T-helper 1 cell treated with Interleukin-12 subunit alpha and Interleukin-12 subunit beta and Interleukin-4 antibody, amounts not matched to agents 30 μg/mL and 1 μg/mL, for 36 hours (primary cell): ENCODE results near the gene CARD6.
"Not testable (repeated sequence)": the region's sequence is repeated elsewhere in the genome, so short reads cannot be mapped to it uniquely, and the experiment has no call there.

ENCODE experiments used
- H3K27ac Mint-ChIP-seq: one replicate; pipeline ENCODE4 v1.8.0; 2021; ENCODE audit warnings: mild to moderate bottlenecking, mixed read lengths
- H3K27me3 Mint-ChIP-seq: one replicate; pipeline ENCODE4 v1.8.0; 2021; ENCODE audit warnings: low read depth, mixed read lengths
- H3K36me3 Mint-ChIP-seq: one replicate; pipeline ENCODE4 v1.8.0; 2021; ENCODE audit warnings: low read depth, mixed read lengths
- H3K4me1 Mint-ChIP-seq: one replicate; pipeline ENCODE4 v1.8.0; 2021; ENCODE audit warnings: low read depth, mixed read lengths
- H3K4me3 Mint-ChIP-seq: one replicate; pipeline ENCODE4 v1.8.0; 2021; ENCODE audit warnings: mild to moderate bottlenecking, moderate library complexity, mixed read lengths
- H3K9me3 Mint-ChIP-seq: one replicate; pipeline ENCODE4 v1.8.0; 2021; ENCODE audit warnings: mixed read lengths

CARD6 gene

GRCh38 chr5:40834849-40835787, 6.0 kb upstream of the CARD6 start, which contains the start of gene RPL37:
TSS of gene RPL37 (minus strand) at chr5:40835222. CDS start at chr5:40835185, 37 bp downstream.
- H3K4me1 Mint-ChIP-seq, result peaks cover 41% of the 10 kb centered on the region
- H3K9me3 Mint-ChIP-seq, result no peaks in the 10 kb centered on the region
- H3K4me3 Mint-ChIP-seq, result peak within 1 kb of the TSS; percentile 96
- H3K27me3 Mint-ChIP-seq, result no peaks in the 10 kb centered on the region
- H3K36me3 Mint-ChIP-seq, result peaks cover 49% of the 10 kb centered on the region
- peak within 1 kb of the TSS; percentile 97 for H3K27ac Mint-ChIP-seq

GRCh38 chr5:40838086-40838485, 3.1 kb upstream of the CARD6 start:
- H3K27ac Mint-ChIP-seq, result no peak overlapping the region
- no peaks in the 10 kb centered on the region for H3K27me3 Mint-ChIP-seq
- H3K36me3 Mint-ChIP-seq, result peaks cover 25% of the 10 kb centered on the region
- H3K4me3 Mint-ChIP-seq, result no peak overlapping the region
- H3K9me3 Mint-ChIP-seq, result no peaks in the 10 kb centered on the region
- peaks cover 36% of the 10 kb centered on the region for H3K4me1 Mint-ChIP-seq

- Mint-ChIP-seq H3K36me3 (peaks cover 3% of the 10 kb centered on the region), H3K27me3 (peaks cover under 1% of the 10 kb centered on the region), H3K27ac (no peak overlapping the region)
Observed at GRCh38 chr5:40842351-40842750, 1.2 kb downstream of the CARD6 start.

GRCh38 chr5:40844565-40844964, 3.4 kb downstream of the CARD6 start:
- Mint-ChIP-seq H3K36me3 (peaks cover 3% of the 10 kb centered on the region), H3K4me3 (no peak overlapping the region), H3K9me3 (no peaks in the 10 kb centered on the region), H3K27ac (no peak overlapping the region), H3K4me1 (peaks cover 14% of the 10 kb centered on the region), H3K27me3 (peaks cover 4% of the 10 kb centered on the region)

More at GRCh38 chr5:40842351-40842750, 1.2 kb downstream of the CARD6 start:
- no peak overlapping the region for H3K4me3 Mint-ChIP-seq
- no peaks in the 10 kb centered on the region for H3K9me3 Mint-ChIP-seq
- peaks cover 16% of the 10 kb centered on the region for H3K4me1 Mint-ChIP-seq

GRCh38 chr5:40846371-40846770, 5.2 kb downstream of the CARD6 start:
- no peaks in the 10 kb centered on the region for H3K9me3 Mint-ChIP-seq
- no peak overlapping the region for H3K27ac Mint-ChIP-seq
- H3K4me1 Mint-ChIP-seq, result peaks cover 9% of the 10 kb centered on the region
- H3K36me3 Mint-ChIP-seq, result peaks cover 3% of the 10 kb centered on the region
- H3K4me3 Mint-ChIP-seq, result no peak overlapping the region
- peaks cover 4% of the 10 kb centered on the region for H3K27me3 Mint-ChIP-seq

- peaks cover 3% of the 10 kb centered on the region for H3K36me3 Mint-ChIP-seq
- H3K27me3 Mint-ChIP-seq, result peaks cover 4% of the 10 kb centered on the region
- H3K4me3 Mint-ChIP-seq, result no peak overlapping the region
- H3K27ac Mint-ChIP-seq, result no peak overlapping the region
- peaks cover 6% of the 10 kb centered on the region for H3K4me1 Mint-ChIP-seq
- no peaks in the 10 kb centered on the region for H3K9me3 Mint-ChIP-seq
Observed at GRCh38 chr5:40847525-40847924, 6.4 kb downstream of the CARD6 start.

GRCh38 chr5:40853632-40854192, 12.5 kb downstream of the CARD6 start:
- Mint-ChIP-seq H3K4me1 (no peaks in the 10 kb centered on the region), H3K4me3 (no peak overlapping the region), H3K36me3 (peaks cover 7% of the 10 kb centered on the region), H3K9me3 (peaks cover 8% of the 10 kb centered on the region), H3K27ac (no peak overlapping the region), H3K27me3 (no peaks in the 10 kb centered on the region)

- no peak overlapping the region for H3K4me3 Mint-ChIP-seq
- H3K9me3 Mint-ChIP-seq, result peaks cover 10% of the 10 kb centered on the region
- H3K27ac Mint-ChIP-seq, result no peak overlapping the region
- H3K36me3 Mint-ChIP-seq, result peaks cover 2% of the 10 kb centered on the region
- no peaks in the 10 kb centered on the region for H3K4me1 Mint-ChIP-seq
- H3K27me3 Mint-ChIP-seq, result no peaks in the 10 kb centered on the region
Observed at GRCh38 chr5:40860711-40861110, 19.5 kb downstream of the CARD6 start.

- H3K9me3 Mint-ChIP-seq, H3K27me3 Mint-ChIP-seq, H3K27ac Mint-ChIP-seq, H3K4me1 Mint-ChIP-seq, H3K36me3 Mint-ChIP-seq, H3K4me3 Mint-ChIP-seq: not testable (repeated sequence)
Observed at GRCh38 chr5:40865004-40865403, 23.8 kb downstream of the CARD6 start.

- Mint-ChIP-seq H3K36me3 (no peaks in the 10 kb centered on the region), H3K4me1 (no peaks in the 10 kb centered on the region), H3K27ac (no peak overlapping the region), H3K4me3 (no peak overlapping the region), H3K9me3 (peaks cover 8% of the 10 kb centered on the region), H3K27me3 (no peaks in the 10 kb centered on the region)
Observed at GRCh38 chr5:40866844-40867243, 25.7 kb downstream of the CARD6 start.

GRCh38 chr5:40869384-40869783, 28.2 kb downstream of the CARD6 start:
- peaks cover 8% of the 10 kb centered on the region for H3K9me3 Mint-ChIP-seq
- no peak overlapping the region for H3K27ac Mint-ChIP-seq
- peaks cover 4% of the 10 kb centered on the region for H3K27me3 Mint-ChIP-seq
- no peak overlapping the region for H3K4me3 Mint-ChIP-seq
- H3K4me1 Mint-ChIP-seq, result no peaks in the 10 kb centered on the region
- H3K36me3 Mint-ChIP-seq, result no peaks in the 10 kb centered on the region

GRCh38 chr5:40871177-40871576, 30.0 kb downstream of the CARD6 start:
- H3K4me3 Mint-ChIP-seq, result no peak overlapping the region

GRCh38 chr5:40872253-40872652, 31.1 kb downstream of the CARD6 start:
- H3K27me3 Mint-ChIP-seq, H3K27ac Mint-ChIP-seq, H3K9me3 Mint-ChIP-seq, H3K4me3 Mint-ChIP-seq, H3K4me1 Mint-ChIP-seq, H3K36me3 Mint-ChIP-seq: not testable (repeated sequence)

More at GRCh38 chr5:40871177-40871576, 30.0 kb downstream of the CARD6 start:
- Mint-ChIP-seq H3K27me3 (peaks cover 4% of the 10 kb centered on the region), H3K4me1 (no peaks in the 10 kb centered on the region), H3K36me3 (no peaks in the 10 kb centered on the region), H3K27ac (no peak overlapping the region), H3K9me3 (no peaks in the 10 kb centered on the region)

- no peaks in the 10 kb centered on the region for H3K4me1 Mint-ChIP-seq
- H3K4me3 Mint-ChIP-seq, result no peak overlapping the region
- H3K27ac Mint-ChIP-seq, result no peak overlapping the region
- H3K27me3 Mint-ChIP-seq, result peaks cover 8% of the 10 kb centered on the region
- H3K36me3 Mint-ChIP-seq, result no peaks in the 10 kb centered on the region
- H3K9me3 Mint-ChIP-seq, result peaks cover 4% of the 10 kb centered on the region
Observed at GRCh38 chr5:40873286-40873880, 32.2 kb downstream of the CARD6 start.

- Mint-ChIP-seq H3K4me3 (no peak overlapping the region), H3K4me1 (no peaks in the 10 kb centered on the region), H3K9me3 (peaks cover 4% of the 10 kb centered on the region), H3K36me3 (no peaks in the 10 kb centered on the region), H3K27ac (no peak overlapping the region), H3K27me3 (peaks cover 8% of the 10 kb centered on the region)
Observed at GRCh38 chr5:40875958-40876357, 34.8 kb downstream of the CARD6 start.
